ACHN (cell line): ENCODE measurements around the gene ZNF212.

Source experiments
- DNase-seq: peaks from one replicate; pipeline ENCODE4 v3.0.0-alpha.2; 2015
- in situ Hi-C: cut with HindIII; loops from 2 replicates; pipeline ENCODE4 v1.10.0; 2017; ENCODE audit warnings: low sequenced_read_pairs, low pct_ligation_motif_present, low pct_unique_long_range_greater_than_20kb

The ZNF212 gene

DNA sequence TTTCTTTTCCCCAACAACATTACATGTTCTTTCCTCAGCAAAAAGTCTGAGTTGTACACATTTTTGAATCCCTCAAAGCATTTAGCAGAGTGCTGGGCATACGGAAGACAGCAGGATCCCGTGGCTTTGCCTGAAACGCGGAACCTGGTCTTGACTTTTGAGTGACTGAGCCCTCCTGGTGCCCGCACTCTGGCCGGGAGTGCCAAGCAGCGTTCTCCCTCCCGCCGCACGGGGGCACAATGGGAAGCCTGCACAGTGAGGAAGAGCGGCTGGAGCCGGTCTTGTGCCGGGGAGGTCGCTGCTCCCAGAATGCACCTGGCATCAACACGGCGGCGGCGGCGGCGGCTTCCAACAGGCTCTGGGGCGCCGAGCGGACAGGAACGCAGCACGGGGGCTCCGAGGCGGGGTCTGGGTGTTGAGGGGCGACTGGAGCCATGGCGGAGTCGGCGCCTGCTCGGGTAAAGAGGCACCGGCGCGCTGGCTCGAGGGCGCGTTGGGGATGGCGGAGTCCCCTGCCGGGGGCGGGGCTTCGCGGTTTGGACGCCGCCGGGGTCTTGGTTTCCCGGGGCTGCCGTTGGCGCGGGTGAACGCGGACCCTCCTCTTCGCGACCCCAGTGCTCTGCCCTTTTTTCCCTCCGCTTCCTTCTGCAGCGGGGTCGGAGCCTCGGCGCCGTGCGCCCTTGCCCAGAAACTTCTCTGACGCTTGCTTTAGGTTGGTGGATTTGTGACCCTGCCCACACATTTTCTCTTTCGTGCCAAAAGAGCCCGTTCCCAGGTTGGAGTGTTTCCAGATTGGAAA, at the start of gene ZNF212:
Gene ZNF212 (plus strand): TSS at position 307 of the 799 bp plus-strand sequence. CDS start 128 bp downstream, at position 435.
- in situ Hi-C loops = no loop called here
- DNase-seq = peak; percentile 98

DNA sequence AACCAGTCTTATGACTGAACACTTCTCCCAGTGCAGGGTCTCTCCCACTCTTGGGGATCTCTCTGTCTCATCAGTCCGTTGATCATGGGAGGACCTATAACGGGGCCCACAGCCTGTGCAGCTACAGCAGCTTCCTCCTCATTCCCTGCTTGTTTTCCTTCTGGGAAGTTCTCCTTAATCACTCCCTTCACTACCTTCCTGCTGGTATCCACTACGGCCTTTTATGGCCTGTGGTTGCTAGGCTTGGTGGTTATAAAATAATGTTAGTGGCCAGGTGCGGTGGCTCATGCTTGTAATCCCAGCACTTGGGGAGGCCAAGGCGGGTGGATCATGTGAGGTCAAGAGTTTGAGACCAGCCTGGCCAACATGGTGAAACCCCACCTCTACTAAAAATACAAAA, 47.6 kb upstream of the ZNF212 start:
- DNase-seq = no peak
- in situ Hi-C loops = no loop called here

- in situ Hi-C loops = no loop called here
- no peak for DNase-seq
Observed at GRCh38 chr7:149194799-149195179, 44.7 kb upstream of the ZNF212 start.

GRCh38 chr7:149195180-149196150, 44.0 kb upstream of the ZNF212 start, which contains the start of gene ZNF282:
Gene ZNF282 (plus strand): TSS chr7:149195546. CDS start chr7:149195590, 44 bp downstream.
- DNase-seq = peak; percentile 95
- in situ Hi-C loops = no loop called here

DNA sequence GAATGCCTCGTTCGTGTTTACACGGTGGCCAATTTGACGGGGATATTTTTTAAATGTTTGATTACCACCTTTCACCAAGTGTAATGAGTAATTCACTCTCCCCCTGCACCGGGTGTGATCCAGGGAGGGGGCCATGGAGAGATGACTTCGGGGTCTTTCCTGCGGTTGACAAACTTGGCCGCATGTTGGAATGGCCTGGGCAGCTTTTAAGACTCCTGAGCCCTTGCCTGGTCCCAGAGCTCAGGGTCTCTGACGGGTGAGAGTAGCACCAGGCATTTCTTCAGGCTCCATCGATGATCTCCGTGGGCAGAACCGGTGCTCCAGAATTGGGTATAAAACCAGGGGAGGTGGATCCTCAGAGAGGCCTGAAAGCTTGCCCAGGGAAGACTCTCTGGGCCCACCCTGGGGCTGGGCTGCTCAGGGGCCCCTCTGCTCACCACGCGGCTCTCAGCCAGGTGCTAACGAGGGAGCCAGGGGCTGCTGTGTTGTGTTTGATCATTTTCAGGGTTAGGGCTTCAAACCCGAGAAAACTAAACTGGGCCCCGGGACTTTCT, 43.2 kb upstream of the ZNF212 start:
- peak; percentile 24 for DNase-seq
- in situ Hi-C loops = no loop called here

DNA sequence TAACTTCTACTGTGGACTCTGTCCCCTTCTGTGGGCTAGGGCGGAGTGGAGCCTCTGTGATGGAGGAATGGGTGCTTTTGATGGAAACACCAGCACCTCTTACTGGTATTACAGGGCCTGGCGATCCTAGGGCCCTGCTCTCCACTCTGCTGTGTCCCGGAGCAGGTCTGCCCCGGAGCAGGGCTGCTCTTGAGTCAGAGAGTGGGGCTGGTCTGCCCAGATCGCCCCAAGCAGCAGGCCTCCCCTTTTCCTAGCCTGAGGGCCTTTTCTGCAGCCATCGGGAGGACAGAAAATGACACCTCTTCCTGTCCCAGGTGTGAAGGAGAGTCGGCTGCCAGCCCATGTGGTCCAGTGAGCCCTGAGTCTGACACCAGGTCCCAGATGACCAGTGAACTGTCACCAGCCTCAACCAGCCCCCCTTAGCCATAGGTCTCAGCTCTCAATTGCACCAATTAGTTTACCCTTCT, 42.7 kb upstream of the ZNF212 start:
- in situ Hi-C loops = no loop called here
- DNase-seq = peak; percentile 31

- in situ Hi-C loops = no loop called here
Observed at GRCh38 chr7:149197675-149198074, 41.8 kb upstream of the ZNF212 start.

DNA sequence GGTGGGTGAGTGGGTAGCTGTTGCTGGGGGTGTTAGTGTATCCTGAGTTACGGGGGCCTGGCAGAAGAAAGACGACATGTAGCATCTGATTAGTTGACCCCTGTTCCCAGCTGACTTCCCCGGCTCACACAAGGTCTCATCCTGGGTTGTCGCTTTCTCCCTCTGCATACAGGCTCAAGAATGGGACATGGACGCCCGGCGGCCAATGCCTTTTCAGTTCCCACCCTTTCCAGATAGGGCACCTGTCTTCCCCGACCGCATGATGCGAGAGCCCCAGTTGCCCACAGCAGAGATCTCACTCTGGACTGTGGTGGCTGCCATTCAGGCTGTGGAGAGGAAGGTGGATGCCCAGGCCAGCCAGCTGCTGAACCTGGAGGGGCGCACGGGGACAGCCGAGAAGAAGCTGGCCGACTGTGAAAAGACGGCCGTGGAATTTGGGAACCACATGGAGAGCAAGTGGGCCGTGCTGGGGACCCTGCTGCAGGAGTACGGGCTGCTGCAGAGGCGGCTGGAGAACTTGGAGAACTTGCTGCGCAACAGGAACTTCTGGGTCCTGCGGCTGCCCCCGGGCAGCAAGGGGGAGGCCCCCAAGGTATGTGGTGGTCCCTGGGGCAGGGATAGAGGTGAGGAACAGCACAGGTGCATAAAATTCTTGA, 41.2 kb upstream of the ZNF212 start:
- in situ Hi-C loops = no loop called here

More at GRCh38 chr7:149197675-149198074, 41.8 kb upstream of the ZNF212 start:
- no peak for DNase-seq

DNA sequence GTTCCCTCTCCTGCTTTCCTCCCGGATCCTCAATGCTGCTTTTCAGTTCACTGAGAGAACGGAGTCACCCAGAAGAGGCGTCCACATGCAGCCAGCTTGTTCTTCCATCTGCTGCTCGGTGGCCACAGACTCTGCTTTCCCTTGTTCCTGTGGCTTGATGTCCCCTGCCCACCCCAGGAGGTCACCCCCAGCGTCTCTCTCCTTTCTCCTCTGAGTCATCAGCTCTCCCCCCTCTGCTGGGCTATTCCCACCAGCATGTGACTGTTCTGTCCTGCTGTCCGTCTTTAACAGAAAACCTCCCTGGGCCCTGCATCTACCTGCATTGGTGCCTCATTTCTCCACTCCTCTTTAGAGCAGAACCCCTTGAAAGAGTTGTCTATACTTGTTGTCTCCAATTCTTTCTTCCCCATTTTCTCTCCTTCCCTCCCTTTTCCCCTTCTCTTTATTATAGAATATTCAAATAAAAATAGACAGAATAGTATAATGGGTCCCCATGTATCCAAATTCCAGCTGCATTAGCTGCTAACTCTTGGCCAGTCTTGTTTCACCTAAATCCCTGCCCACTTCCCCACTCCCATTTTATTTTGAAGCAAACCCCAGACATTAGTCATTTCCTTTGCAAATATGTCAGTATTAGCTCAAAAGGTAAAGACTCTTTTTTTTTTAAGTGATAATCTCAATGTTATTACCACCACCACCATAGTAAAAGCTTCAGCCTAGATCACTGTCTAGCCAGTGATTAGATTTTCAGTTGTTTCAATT, 40.0 kb upstream of the ZNF212 start:
- in situ Hi-C loops = no loop called here
- DNase-seq = no peak

More for the DNA sequence above, 41.2 kb upstream of the ZNF212 start:
- DNase-seq = no peak

DNA sequence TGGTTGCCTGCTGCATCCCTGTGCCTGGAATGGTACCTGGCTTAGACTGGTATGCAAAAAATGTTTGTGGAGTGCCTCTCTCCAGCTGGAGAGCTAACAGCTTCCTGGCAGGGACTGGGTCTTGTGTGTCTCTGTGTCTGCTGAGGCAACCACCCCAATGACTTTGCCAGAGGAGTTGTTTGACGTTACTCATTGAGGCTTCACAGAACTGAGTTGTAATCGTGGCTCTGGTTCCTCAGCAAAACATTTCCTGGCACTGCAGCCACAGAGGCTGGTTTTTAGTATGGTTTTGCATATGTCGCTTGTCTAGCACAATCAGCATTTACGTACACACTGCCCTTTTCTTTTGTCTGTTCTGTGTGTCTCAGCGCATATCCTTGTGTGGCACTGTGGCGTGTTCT, 36.6 kb upstream of the ZNF212 start:
- DNase-seq = no peak
- in situ Hi-C loops = no loop called here

- DNase-seq = no peak
- in situ Hi-C loops = no loop called here
Observed at GRCh38 chr7:149205690-149206381, 33.6 kb upstream of the ZNF212 start.

DNA sequence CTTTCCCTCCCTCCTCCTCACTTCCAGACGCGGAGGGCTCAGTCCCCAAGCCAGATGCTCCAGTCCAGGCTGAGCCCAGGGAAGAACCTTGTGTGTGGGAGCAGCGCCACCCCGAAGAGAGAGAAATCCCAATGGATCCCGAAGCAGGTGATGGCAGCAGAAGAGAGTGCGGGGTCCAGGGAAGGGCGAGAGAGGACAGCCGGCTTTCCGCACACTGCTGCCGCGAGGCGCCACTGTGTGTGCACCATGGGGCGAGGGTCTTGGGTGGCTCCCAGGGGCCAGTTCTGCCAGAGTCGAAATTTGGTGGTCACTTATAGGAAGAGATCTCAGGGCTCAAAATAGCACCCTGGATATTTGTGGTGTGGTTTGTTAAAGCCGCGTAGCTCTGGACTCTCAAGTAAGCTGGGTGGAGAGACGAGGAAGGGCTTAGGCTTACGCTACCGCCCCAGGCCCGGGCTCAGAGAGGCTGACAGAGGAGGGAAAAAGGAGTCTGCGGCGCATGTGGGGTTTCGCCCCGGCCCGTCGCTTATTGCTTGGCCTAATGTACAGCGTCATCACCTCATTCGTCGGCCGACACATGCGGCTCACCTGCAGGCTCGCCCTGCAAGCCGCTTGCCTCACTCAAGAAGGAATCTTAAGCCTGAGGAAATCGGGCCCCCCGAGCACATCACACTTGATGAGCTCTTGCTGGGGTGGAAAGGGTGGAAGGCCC, 32.0 kb upstream of the ZNF212 start:
- in situ Hi-C loops = no loop called here
- no peak for DNase-seq

- in situ Hi-C loops = no loop called here
- peak; percentile 89 for DNase-seq
Observed at GRCh38 chr7:149209518-149210269, 29.8 kb upstream of the ZNF212 start.

- no peak for DNase-seq
- in situ Hi-C loops = no loop called here
Observed at GRCh38 chr7:149210551-149210950, 28.9 kb upstream of the ZNF212 start.

DNA sequence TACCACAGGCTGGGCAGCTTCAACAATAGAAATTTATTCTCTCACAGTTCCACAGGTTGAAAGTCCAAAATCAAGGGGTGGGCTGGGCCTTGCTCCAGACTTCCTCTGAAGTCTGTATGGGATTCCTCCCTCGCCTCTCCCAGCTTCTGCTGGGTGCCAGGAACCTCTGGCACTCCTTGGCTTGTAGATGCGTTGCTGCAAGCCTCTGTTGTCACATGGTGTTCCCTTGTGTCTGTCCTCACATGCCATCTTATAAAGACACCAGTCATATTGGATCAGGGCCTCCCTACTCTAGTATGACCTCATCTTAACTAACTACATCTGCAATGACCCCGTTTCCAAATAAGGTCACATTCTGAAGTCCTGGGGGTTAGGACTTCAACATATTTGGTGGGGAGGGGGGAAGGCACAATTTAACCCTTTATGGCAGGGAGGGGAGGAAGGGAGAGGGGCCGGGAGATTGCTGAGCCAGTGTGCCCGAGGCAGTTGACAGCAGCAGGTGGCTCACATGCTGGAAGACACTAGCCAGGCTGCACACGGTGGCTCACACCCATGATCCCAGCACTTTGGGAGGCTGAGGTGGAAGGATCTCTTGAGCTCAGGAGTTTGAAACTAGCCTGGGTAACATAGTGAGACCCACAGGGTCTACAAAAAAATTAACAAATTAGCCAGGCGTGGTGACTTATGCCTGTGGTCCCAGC, 25.3 kb upstream of the ZNF212 start:
- in situ Hi-C loops = no loop called here
- no peak for DNase-seq
